PC-3 (cell line): ENCODE data around the gene IPMK.

Experiments
- EZH2 ChIP-seq: fragments of 300-600 bp; sonication (generic); IDR thresholded peaks from one replicate; pipeline ENCODE4 v1.6.1; 2017; ENCODE audit warnings: antibody characterized with exemption, mild to moderate bottlenecking, low read length; ENCODE audit not compliant: unreplicated experiment
- EZH2phosphoT487 ChIP-seq: fragments of 300-600 bp; sonication (generic); IDR thresholded peaks from 2 replicates; pipeline ENCODE4 v1.6.1; 2018; ENCODE audit warnings: mild to moderate bottlenecking, antibody characterized with exemption, low read length, borderline replicate concordance
- TF ChIP-seq, protein P1 (sequence below): fragments of 300-600 bp; sonication (generic); conservative IDR thresholded peaks from 2 replicates; pipeline ENCODE4 v1.5.1; 2017; ENCODE audit warnings: antibody characterized with exemption, low read depth, mild to moderate bottlenecking, low read length

- no peak for TF ChIP-seq EZH2phosphoT487
- TF ChIP-seq, protein P1, sequence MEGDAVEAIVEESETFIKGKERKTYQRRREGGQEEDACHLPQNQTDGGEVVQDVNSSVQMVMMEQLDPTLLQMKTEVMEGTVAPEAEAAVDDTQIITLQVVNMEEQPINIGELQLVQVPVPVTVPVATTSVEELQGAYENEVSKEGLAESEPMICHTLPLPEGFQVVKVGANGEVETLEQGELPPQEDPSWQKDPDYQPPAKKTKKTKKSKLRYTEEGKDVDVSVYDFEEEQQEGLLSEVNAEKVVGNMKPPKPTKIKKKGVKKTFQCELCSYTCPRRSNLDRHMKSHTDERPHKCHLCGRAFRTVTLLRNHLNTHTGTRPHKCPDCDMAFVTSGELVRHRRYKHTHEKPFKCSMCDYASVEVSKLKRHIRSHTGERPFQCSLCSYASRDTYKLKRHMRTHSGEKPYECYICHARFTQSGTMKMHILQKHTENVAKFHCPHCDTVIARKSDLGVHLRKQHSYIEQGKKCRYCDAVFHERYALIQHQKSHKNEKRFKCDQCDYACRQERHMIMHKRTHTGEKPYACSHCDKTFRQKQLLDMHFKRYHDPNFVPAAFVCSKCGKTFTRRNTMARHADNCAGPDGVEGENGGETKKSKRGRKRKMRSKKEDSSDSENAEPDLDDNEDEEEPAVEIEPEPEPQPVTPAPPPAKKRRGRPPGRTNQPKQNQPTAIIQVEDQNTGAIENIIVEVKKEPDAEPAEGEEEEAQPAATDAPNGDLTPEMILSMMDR = no peak
- no peak for TF ChIP-seq EZH2
These were observed 12.8 kb upstream of the IPMK start for GRCh38 chr10:58280477-58280876.
